Upper lobe of left lung (tissue), 4 donors: Measurements from ENCODE around the gene MAGI2.

Experiments
- EP300 ChIP-seq, 4 donors: sonication (generic); formaldehyde crosslinking; IDR thresholded peaks; one replicate each; pipeline ENCODE4 v1.5.1; 2017; ENCODE audit warnings: antibody characterized with exemption in 4 of 4, control low read depth in 2 of 4
- POLR2A ChIP-seq, 4 donors: fragments of 450-650 bp; IDR thresholded peaks; one replicate each; pipeline ENCODE4 v1.5.1; 2016 to 2017; ENCODE audit warnings: antibody characterized with exemption in 4 of 4, mild to moderate bottlenecking in 2 of 4
- POLR2AphosphoS5 ChIP-seq, 2 donors: sonication (generic); formaldehyde crosslinking; IDR thresholded peaks; one replicate each; pipeline ENCODE4 v1.5.1; 2017; ENCODE audit warnings: antibody characterized with exemption in 2 of 2
- TF ChIP-seq, protein P1 (sequence below), 6 experiments: fragments of 450-650 bp in 4 of 6; fragments of 200-600 bp in 2 of 6; sonication (generic) in 2 of 6; IDR thresholded peaks; one replicate each; pipeline ENCODE4 v1.5.1; 2016 to 2019; ENCODE audit warnings: antibody characterized with exemption in 6 of 6

DNA sequence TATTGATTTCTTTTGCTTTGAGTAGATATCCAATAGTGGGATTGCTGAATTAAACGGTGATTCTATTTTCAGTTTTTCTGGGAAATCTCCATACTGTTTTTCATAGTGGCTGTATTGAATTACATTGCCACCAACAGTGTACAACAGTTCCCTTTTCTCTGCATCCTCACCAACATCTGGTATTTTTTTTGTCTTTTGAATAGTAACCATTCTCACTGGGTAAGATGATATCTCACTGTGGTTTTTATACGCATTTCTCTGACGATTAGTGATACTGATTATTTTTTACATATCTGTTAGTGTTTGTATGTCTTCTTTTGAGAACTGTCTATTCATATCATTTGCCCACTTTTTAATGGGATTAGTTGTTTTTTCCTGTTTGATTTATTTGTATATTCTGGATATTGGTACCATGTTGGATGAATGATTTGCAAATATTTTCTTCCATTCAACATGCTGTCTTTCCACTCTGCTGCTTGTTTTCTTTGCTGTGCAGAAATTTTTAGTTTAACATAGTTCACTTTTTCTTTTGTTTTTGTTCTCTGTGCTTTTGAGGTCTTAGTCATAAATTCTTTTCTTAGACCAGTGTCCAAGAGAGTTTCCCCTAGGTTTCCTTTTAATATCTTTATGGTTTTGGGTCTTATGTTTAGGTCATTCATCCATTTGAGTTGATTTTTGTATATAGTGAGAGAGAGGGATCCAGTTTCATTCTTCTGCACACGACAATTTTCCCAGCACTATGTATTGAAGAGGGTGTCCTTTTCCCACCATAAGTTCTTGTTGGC lies 1070.2 kb downstream of the MAGI2 start:
- TF ChIP-seq POLR2A (IDR thresholded peaks at IDR 0.05): no peak
- TF ChIP-seq EP300 (IDR thresholded peaks at IDR 0.05): no peak
- TF ChIP-seq, protein P1, sequence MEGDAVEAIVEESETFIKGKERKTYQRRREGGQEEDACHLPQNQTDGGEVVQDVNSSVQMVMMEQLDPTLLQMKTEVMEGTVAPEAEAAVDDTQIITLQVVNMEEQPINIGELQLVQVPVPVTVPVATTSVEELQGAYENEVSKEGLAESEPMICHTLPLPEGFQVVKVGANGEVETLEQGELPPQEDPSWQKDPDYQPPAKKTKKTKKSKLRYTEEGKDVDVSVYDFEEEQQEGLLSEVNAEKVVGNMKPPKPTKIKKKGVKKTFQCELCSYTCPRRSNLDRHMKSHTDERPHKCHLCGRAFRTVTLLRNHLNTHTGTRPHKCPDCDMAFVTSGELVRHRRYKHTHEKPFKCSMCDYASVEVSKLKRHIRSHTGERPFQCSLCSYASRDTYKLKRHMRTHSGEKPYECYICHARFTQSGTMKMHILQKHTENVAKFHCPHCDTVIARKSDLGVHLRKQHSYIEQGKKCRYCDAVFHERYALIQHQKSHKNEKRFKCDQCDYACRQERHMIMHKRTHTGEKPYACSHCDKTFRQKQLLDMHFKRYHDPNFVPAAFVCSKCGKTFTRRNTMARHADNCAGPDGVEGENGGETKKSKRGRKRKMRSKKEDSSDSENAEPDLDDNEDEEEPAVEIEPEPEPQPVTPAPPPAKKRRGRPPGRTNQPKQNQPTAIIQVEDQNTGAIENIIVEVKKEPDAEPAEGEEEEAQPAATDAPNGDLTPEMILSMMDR (IDR thresholded peaks at IDR 0.05): no peak
- TF ChIP-seq POLR2AphosphoS5 (IDR thresholded peaks at IDR 0.05): no peak
